Liver (tissue), 3 donors: ENCODE data around the gene SEMA3B.

ENCODE experiments used
- FOXA2 ChIP-seq: IDR thresholded peaks from 2 replicates; pipeline ENCODE4 v1.6.1; 2016; ENCODE audit warnings: antibody characterized with exemption
- GABPA ChIP-seq, 2 donors: IDR thresholded peaks in 1 of 2; conservative IDR thresholded peaks in 1 of 2; 2 replicates each; pipeline ENCODE4 v1.6.1; 2016; ENCODE audit warnings: antibody characterized with exemption in 2 of 2, mild to moderate bottlenecking in 1 of 2, moderate library complexity in 1 of 2
- HNF4A ChIP-seq, 2 donors: conservative IDR thresholded peaks; 2 replicates each; pipeline ENCODE4 v1.6.1; 2016; ENCODE audit warnings: antibody characterized with exemption in 2 of 2, mild to moderate bottlenecking in 2 of 2
- RAD21 ChIP-seq, 2 donors: IDR thresholded peaks; 2 replicates each; pipeline ENCODE4 v1.6.1; 2016; ENCODE audit warnings: antibody characterized with exemption in 2 of 2, mild to moderate bottlenecking in 2 of 2
- RXRA ChIP-seq, 2 donors: IDR thresholded peaks; 2 replicates each; pipeline ENCODE4 v1.6.1; 2017 to 2018; ENCODE audit warnings: antibody characterized with exemption in 2 of 2, mild to moderate bottlenecking in 1 of 2
- SP1 ChIP-seq: IDR thresholded peaks from 2 replicates; pipeline ENCODE4 v1.6.1; 2018; ENCODE audit warnings: antibody characterized with exemption, mild to moderate bottlenecking
- TAF1 ChIP-seq: conservative IDR thresholded peaks from 2 replicates; pipeline ENCODE4 v1.6.1; 2016; ENCODE audit warnings: antibody characterized with exemption, mild to moderate bottlenecking
- YY1 ChIP-seq: IDR thresholded peaks from 2 replicates; pipeline ENCODE4 v1.6.1; 2016; ENCODE audit warnings: antibody characterized with exemption, mild to moderate bottlenecking
- TF ChIP-seq, protein P1 (sequence below): fragments of 150-350 bp; IDR thresholded peaks from 2 replicates; pipeline ENCODE4 v1.5.1; 2017; ENCODE audit warnings: improper control_type of control experiment, low read depth, low read length; ENCODE audit not compliant: missing input control
- TF ChIP-seq, protein P2 (sequence below): IDR thresholded peaks from 2 replicates; pipeline ENCODE4 v1.6.1; 2016; ENCODE audit warnings: antibody characterized with exemption, mild to moderate bottlenecking
- TF ChIP-seq, protein P3 (sequence below): IDR thresholded peaks from 2 replicates; pipeline ENCODE4 v1.6.1; 2016; ENCODE audit warnings: antibody characterized with exemption
- donor health status: healthy.
- donor health status: healthy.

DNA sequence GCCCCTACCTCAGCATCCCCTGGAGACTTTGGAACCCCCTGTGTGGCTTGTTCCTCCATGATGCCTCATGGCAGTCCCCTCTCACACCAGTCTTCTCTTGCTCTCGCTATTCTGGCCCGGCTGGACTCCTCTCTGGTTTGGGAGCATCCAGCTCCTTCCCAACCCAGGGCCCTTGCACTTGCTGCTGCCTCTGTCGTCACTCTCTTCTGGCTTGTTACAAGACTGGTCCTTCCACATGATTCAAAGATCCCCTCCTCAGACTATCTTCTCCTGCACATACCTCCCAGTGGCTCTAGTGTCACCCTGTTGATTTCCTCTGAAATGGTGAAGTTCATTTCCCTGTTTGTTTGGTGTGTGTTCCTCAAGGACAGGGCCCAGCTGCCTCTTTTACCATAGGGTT, 39.5 kb upstream of the SEMA3B start:
- TF ChIP-seq, protein P1, sequence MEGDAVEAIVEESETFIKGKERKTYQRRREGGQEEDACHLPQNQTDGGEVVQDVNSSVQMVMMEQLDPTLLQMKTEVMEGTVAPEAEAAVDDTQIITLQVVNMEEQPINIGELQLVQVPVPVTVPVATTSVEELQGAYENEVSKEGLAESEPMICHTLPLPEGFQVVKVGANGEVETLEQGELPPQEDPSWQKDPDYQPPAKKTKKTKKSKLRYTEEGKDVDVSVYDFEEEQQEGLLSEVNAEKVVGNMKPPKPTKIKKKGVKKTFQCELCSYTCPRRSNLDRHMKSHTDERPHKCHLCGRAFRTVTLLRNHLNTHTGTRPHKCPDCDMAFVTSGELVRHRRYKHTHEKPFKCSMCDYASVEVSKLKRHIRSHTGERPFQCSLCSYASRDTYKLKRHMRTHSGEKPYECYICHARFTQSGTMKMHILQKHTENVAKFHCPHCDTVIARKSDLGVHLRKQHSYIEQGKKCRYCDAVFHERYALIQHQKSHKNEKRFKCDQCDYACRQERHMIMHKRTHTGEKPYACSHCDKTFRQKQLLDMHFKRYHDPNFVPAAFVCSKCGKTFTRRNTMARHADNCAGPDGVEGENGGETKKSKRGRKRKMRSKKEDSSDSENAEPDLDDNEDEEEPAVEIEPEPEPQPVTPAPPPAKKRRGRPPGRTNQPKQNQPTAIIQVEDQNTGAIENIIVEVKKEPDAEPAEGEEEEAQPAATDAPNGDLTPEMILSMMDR = no peak
- TF ChIP-seq YY1 (no peak), GABPA (IDR thresholded peaks at IDR 0.05 in 1 of 2, conservative IDR thresholded peaks at IDR 0.05 in 1 of 2) (no peak), RXRA (IDR thresholded peaks at IDR 0.05) (no peak), FOXA2 (no peak), SP1 (no peak), TAF1 (no peak), RAD21 (IDR thresholded peaks at IDR 0.05) (no peak), HNF4A (conservative IDR thresholded peaks at IDR 0.05) (no peak)
- TF ChIP-seq, protein P2, sequence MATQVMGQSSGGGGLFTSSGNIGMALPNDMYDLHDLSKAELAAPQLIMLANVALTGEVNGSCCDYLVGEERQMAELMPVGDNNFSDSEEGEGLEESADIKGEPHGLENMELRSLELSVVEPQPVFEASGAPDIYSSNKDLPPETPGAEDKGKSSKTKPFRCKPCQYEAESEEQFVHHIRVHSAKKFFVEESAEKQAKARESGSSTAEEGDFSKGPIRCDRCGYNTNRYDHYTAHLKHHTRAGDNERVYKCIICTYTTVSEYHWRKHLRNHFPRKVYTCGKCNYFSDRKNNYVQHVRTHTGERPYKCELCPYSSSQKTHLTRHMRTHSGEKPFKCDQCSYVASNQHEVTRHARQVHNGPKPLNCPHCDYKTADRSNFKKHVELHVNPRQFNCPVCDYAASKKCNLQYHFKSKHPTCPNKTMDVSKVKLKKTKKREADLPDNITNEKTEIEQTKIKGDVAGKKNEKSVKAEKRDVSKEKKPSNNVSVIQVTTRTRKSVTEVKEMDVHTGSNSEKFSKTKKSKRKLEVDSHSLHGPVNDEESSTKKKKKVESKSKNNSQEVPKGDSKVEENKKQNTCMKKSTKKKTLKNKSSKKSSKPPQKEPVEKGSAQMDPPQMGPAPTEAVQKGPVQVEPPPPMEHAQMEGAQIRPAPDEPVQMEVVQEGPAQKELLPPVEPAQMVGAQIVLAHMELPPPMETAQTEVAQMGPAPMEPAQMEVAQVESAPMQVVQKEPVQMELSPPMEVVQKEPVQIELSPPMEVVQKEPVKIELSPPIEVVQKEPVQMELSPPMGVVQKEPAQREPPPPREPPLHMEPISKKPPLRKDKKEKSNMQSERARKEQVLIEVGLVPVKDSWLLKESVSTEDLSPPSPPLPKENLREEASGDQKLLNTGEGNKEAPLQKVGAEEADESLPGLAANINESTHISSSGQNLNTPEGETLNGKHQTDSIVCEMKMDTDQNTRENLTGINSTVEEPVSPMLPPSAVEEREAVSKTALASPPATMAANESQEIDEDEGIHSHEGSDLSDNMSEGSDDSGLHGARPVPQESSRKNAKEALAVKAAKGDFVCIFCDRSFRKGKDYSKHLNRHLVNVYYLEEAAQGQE = no peak
- TF ChIP-seq, protein P3, sequence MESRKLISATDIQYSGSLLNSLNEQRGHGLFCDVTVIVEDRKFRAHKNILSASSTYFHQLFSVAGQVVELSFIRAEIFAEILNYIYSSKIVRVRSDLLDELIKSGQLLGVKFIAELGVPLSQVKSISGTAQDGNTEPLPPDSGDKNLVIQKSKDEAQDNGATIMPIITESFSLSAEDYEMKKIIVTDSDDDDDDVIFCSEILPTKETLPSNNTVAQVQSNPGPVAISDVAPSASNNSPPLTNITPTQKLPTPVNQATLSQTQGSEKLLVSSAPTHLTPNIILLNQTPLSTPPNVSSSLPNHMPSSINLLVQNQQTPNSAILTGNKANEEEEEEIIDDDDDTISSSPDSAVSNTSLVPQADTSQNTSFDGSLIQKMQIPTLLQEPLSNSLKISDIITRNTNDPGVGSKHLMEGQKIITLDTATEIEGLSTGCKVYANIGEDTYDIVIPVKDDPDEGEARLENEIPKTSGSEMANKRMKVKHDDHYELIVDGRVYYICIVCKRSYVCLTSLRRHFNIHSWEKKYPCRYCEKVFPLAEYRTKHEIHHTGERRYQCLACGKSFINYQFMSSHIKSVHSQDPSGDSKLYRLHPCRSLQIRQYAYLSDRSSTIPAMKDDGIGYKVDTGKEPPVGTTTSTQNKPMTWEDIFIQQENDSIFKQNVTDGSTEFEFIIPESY = no peak
